ENCODE results near the gene SKIC2. TPM values are rescaled to one million over a fixed set of nuclear protein-coding genes. Genes with fewer than 3 reads are reported as not detected.

The SKIC2 gene
- total and polyA plus RNA-seq, 2 of the 8 experiments (the other 6 are each of a cell fraction or from before 2014, with no cell fraction given), result 42.1 to 59.7 TPM

DNA sequence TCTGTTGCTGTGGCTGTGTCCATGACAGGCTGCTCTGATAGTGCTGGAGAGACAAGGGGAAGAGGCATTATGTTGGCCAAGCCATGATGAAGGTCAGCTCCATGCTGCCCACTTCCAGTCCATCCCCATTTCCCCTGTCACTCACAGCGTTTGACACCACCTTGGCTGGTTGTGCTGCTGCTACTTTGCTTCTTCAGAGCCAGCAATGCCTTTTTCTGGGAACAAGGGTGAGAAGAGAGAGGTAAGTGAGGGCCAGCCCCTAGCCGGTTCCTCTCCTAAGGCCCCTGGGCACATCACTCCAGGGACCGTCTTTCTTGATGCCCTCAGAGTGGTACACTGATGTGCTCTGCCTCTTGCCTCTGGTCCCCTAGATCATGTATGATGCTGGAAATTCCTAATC is 2.2 kb upstream of the SKIC2 start (continued):
- TF ChIP-seq, protein P1, sequence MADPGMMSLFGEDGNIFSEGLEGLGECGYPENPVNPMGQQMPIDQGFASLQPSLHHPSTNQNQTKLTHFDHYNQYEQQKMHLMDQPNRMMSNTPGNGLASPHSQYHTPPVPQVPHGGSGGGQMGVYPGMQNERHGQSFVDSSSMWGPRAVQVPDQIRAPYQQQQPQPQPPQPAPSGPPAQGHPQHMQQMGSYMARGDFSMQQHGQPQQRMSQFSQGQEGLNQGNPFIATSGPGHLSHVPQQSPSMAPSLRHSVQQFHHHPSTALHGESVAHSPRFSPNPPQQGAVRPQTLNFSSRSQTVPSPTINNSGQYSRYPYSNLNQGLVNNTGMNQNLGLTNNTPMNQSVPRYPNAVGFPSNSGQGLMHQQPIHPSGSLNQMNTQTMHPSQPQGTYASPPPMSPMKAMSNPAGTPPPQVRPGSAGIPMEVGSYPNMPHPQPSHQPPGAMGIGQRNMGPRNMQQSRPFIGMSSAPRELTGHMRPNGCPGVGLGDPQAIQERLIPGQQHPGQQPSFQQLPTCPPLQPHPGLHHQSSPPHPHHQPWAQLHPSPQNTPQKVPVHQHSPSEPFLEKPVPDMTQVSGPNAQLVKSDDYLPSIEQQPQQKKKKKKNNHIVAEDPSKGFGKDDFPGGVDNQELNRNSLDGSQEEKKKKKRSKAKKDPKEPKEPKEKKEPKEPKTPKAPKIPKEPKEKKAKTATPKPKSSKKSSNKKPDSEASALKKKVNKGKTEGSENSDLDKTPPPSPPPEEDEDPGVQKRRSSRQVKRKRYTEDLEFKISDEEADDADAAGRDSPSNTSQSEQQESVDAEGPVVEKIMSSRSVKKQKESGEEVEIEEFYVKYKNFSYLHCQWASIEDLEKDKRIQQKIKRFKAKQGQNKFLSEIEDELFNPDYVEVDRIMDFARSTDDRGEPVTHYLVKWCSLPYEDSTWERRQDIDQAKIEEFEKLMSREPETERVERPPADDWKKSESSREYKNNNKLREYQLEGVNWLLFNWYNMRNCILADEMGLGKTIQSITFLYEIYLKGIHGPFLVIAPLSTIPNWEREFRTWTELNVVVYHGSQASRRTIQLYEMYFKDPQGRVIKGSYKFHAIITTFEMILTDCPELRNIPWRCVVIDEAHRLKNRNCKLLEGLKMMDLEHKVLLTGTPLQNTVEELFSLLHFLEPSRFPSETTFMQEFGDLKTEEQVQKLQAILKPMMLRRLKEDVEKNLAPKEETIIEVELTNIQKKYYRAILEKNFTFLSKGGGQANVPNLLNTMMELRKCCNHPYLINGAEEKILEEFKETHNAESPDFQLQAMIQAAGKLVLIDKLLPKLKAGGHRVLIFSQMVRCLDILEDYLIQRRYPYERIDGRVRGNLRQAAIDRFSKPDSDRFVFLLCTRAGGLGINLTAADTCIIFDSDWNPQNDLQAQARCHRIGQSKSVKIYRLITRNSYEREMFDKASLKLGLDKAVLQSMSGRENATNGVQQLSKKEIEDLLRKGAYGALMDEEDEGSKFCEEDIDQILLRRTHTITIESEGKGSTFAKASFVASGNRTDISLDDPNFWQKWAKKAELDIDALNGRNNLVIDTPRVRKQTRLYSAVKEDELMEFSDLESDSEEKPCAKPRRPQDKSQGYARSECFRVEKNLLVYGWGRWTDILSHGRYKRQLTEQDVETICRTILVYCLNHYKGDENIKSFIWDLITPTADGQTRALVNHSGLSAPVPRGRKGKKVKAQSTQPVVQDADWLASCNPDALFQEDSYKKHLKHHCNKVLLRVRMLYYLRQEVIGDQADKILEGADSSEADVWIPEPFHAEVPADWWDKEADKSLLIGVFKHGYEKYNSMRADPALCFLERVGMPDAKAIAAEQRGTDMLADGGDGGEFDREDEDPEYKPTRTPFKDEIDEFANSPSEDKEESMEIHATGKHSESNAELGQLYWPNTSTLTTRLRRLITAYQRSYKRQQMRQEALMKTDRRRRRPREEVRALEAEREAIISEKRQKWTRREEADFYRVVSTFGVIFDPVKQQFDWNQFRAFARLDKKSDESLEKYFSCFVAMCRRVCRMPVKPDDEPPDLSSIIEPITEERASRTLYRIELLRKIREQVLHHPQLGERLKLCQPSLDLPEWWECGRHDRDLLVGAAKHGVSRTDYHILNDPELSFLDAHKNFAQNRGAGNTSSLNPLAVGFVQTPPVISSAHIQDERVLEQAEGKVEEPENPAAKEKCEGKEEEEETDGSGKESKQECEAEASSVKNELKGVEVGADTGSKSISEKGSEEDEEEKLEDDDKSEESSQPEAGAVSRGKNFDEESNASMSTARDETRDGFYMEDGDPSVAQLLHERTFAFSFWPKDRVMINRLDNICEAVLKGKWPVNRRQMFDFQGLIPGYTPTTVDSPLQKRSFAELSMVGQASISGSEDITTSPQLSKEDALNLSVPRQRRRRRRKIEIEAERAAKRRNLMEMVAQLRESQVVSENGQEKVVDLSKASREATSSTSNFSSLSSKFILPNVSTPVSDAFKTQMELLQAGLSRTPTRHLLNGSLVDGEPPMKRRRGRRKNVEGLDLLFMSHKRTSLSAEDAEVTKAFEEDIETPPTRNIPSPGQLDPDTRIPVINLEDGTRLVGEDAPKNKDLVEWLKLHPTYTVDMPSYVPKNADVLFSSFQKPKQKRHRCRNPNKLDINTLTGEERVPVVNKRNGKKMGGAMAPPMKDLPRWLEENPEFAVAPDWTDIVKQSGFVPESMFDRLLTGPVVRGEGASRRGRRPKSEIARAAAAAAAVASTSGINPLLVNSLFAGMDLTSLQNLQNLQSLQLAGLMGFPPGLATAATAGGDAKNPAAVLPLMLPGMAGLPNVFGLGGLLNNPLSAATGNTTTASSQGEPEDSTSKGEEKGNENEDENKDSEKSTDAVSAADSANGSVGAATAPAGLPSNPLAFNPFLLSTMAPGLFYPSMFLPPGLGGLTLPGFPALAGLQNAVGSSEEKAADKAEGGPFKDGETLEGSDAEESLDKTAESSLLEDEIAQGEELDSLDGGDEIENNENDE (IDR thresholded peaks at IDR 0.05; ENCODE audit: insufficient replicate concordance, low read length), result no peak
- TF ChIP-seq POLR2A (IDR thresholded peaks at IDR 0.05; ENCODE audit: control extremely low read depth in 1 of 2, low read depth in 2 of 2, low read length in 2 of 2) (no peak), SUZ12 (IDR thresholded peaks at IDR 0.05; ENCODE audit: low read length) (no peak), FOSL1 (IDR thresholded peaks at IDR 0.05; ENCODE audit: insufficient read depth, low read depth, low read length) (no peak), KDM4A (IDR thresholded peaks at IDR 0.05; ENCODE audit: low read depth, low read length, severe bottlenecking) (no peak), TBP (IDR thresholded peaks at IDR 0.05; ENCODE audit: low read depth, low read length) (no peak), CTCF (IDR thresholded peaks at IDR 0.05; ENCODE audit: control extremely low read depth in 1 of 3, insufficient read depth in 1 of 3, low read depth in 1 of 3, low read length in 3 of 3) (no peak)
- TF ChIP-seq, protein P2, sequence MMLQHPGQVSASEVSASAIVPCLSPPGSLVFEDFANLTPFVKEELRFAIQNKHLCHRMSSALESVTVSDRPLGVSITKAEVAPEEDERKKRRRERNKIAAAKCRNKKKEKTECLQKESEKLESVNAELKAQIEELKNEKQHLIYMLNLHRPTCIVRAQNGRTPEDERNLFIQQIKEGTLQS (IDR thresholded peaks at IDR 0.05; ENCODE audit: insufficient read depth, low read depth, low read length), result no peak
